Measurements from ENCODE around the gene C11orf97. TPM values are rescaled to one million over a fixed set of nuclear protein-coding genes. Genes with fewer than 3 reads are reported as not detected.

Gene C11orf97
- total and polyA plus RNA-seq, 2 donors (not counting 3 experiments of a cell fraction or from before 2014, with no cell fraction given), result not detected

GRCh38 chr11:94539420-94539819, 27.2 kb downstream of the C11orf97 start:
- Histone ChIP-seq H3K27me3 (ENCODE audit: control insufficient read depth in 2 of 2, insufficient read depth in 2 of 2, low read length in 2 of 2) (peaks cover 15 to 28% of the 10 kb centered on the region in 2 experiments), H3K9me3 (replicated peaks; ENCODE audit: control insufficient read depth, insufficient read depth, low read length) (no peaks in the 10 kb centered on the region), H3K9me1 (replicated peaks; ENCODE audit: control insufficient read depth, extremely low read depth, insufficient read depth, low read length) (no peaks in the 10 kb centered on the region), H4K20me1 (replicated peaks; ENCODE audit: control insufficient read depth, extremely low read depth, insufficient read depth, low read length) (no peaks in the 10 kb centered on the region), H3K4me1 (ENCODE audit: control insufficient read depth, extremely low read depth, insufficient read depth, low read length) (no peaks in the 10 kb centered on the region), H3K79me2 (ENCODE audit: control insufficient read depth, insufficient read depth, low read length) (no peaks in the 10 kb centered on the region), H3K4me2 (ENCODE audit: insufficient read depth, low read length) (no peak overlapping the region), H3K27ac (ENCODE audit: insufficient read depth, low read depth, low read length) (no peak overlapping the region), H3K4me3 (replicated peaks in 1 of 3; ENCODE audit: insufficient read depth in 1 of 3, low read depth in 1 of 3, low read length in 3 of 3) (no peak overlapping the region), H3K36me3 (ENCODE audit: control insufficient read depth in 2 of 2, extremely low read depth in 1 of 2, insufficient read depth in 2 of 2, low read length in 2 of 2) (no peaks in the 10 kb centered on the region), H2AFZ (ENCODE audit: low read depth, low read length) (no peak overlapping the region), H3K9ac (replicated peaks; ENCODE audit: extremely low read depth, insufficient read depth, low read length) (no peak overlapping the region)
- no TSS peak for BruUV-seq (replicated peaks)
- no peak for FAIRE-seq
- intact Hi-C loops (cut with micrococcal nuclease) (no loop called here), dilution Hi-C loops (cut with MboI; ENCODE audit: extremely low pct_ligation_motif_present, low sequenced_read_pairs) (no loop called here)
- no peak for DNase-seq (ENCODE audit: low read depth, low spot score)
- CTCF ChIA-PET, result interaction anchor here (1.0 to 1.5 kb wide), 3 partner anchors 17 to 644 kb away, joined by 3 to 4 read pairs (median 4); no protein-coding TSS in a partner anchor
- POLR2A ChIA-PET, result no interaction called here
- TF ChIP-seq FOS (IDR thresholded peaks at IDR 0.05; ENCODE audit: borderline replicate concordance, insufficient read depth, low read length) (no peak), GATA2 (IDR thresholded peaks at IDR 0.05; ENCODE audit: insufficient read depth, insufficient read length, low read depth, low read length) (no peak), POLR2A (IDR thresholded peaks at IDR 0.05; ENCODE audit: low read depth, low read length) (no peak), EZH2 (IDR thresholded peaks at IDR 0.05; ENCODE audit: borderline replicate concordance, low read depth, low read length, severe bottlenecking) (no peak), MYC (IDR thresholded peaks at IDR 0.05; ENCODE audit: low read depth, low read length) (no peak), JUN (IDR thresholded peaks at IDR 0.05; ENCODE audit: borderline replicate concordance, insufficient read depth, insufficient read length, low read depth) (no peak), CTCF (IDR thresholded peaks at IDR 0.05; ENCODE audit: extremely low read depth in 1 of 2, insufficient read depth in 1 of 2, low read depth in 1 of 2, low read length in 2 of 2) (no peak), POLR2AphosphoS5 (IDR thresholded peaks at IDR 0.05; ENCODE audit: insufficient read depth, low read depth, low read length) (no peak), MAX (IDR thresholded peaks at IDR 0.05; ENCODE audit: insufficient read depth, insufficient read length) (no peak)
